A549 (cell line): ENCODE data around the gene SFRP5. TPM values are rescaled to one million over a fixed set of nuclear protein-coding genes. Genes with fewer than 3 reads are reported as not detected.

ENCODE experiments used
- ATAC-seq, 2 experiments: fragments of 200-7000 bp in 1 of 2; fragments of >200 bp in 1 of 2; cut with Nextera tagmentation in 1 of 2; cut with Tn5 transposase in 1 of 2; 3 replicates each; pipeline versions ENCODE4 v1.8.0 to v1.9.1; 2018 to 2020; ENCODE audit warnings: mild to moderate bottlenecking in 1 of 2, moderate library complexity in 1 of 2
- CTCF ChIA-PET: fragments of 300-600 bp; sonication (Branson Sonifier 250); formaldehyde crosslinking; extraction: SDS; loops from one replicate; lab custom pipeline; 2021; ENCODE audit warnings: antibody characterized with exemption, inconsistent platforms; lab: Yijun Ruan, JAX
- POLR2A ChIA-PET: fragments of 350-600 bp; formaldehyde crosslinking; extraction: SDS; loops from one replicate; lab custom pipeline; 2021; ENCODE audit warnings: antibody characterized with exemption, inconsistent platforms; lab: Yijun Ruan, JAX
- DNase-seq, 2 experiments: peaks; one replicate each; pipeline versions ENCODE4 v3.0.0 to v3.0.0-alpha.2; 2011 to 2016; ENCODE audit warnings: low read depth in 1 of 2, low spot score in 1 of 2
- FAIRE-seq: peaks from 2 replicates; lab custom pipeline; 2011; peaks lifted over from hg19 to GRCh38; lab: Jason Lieb, UNC
- H3K27ac ChIP-seq, 2 experiments: fragments of >200 bp; sonication (Bioruptor Twin); formaldehyde crosslinking; 3 replicates each; pipeline ENCODE4 v1.5.1; 2016 to 2017
- H3K4me1 ChIP-seq: fragments of >200 bp; sonication (Bioruptor Twin); formaldehyde crosslinking; 3 replicates; pipeline ENCODE4 v1.6.1; 2016
- H3K4me2 ChIP-seq: fragments of >200 bp; sonication (Bioruptor Twin); formaldehyde crosslinking; 3 replicates; pipeline ENCODE4 v1.6.1; 2016
- H3K4me3 ChIP-seq: fragments of >200 bp; sonication (Bioruptor Twin); formaldehyde crosslinking; 3 replicates; pipeline ENCODE4 v1.5.1; 2016
- H3K9me3 ChIP-seq: fragments of >200 bp; sonication (Bioruptor Twin); formaldehyde crosslinking; 3 replicates; pipeline ENCODE4 v1.6.1; 2016
- BHLHE40 ChIP-seq: IDR thresholded peaks from 2 replicates; pipeline ENCODE4 v1.6.1; 2012; ENCODE audit warnings: low read depth, low read length, inconsistent platforms
- CBX8 ChIP-seq: fragments of 200-600 bp; sonication (generic); IDR thresholded peaks from 2 replicates; pipeline ENCODE4 v1.6.1; 2016
- EHMT2 ChIP-seq: fragments of 200-600 bp; sonication (generic); IDR thresholded peaks from 2 replicates; pipeline ENCODE4 v1.6.1; 2016; ENCODE audit warnings: antibody characterized with exemption, low read depth, mild to moderate bottlenecking, moderate library complexity
- EP300 ChIP-seq, 2 experiments: fragments of >200 bp; sonication (Bioruptor Twin); formaldehyde crosslinking; IDR thresholded peaks; 2 replicates in 1 of 2; 3 replicates in 1 of 2; pipeline ENCODE4 v1.6.1; 2016 to 2017
- HOXB13 ChIP-seq: fragments of 250-450 bp; sonication (Bioruptor Pico); IDR thresholded peaks from 2 replicates; pipeline ENCODE4 v1.5.0; 2020; ENCODE audit warnings: low read depth, mild to moderate bottlenecking, moderate library complexity
- HOXB5 ChIP-seq: fragments of 250-450 bp; sonication (Bioruptor Pico); IDR thresholded peaks from 2 replicates; pipeline ENCODE4 v1.5.0; 2020; ENCODE audit warnings: mild to moderate bottlenecking, moderate library complexity
- JUN ChIP-seq, 2 experiments: fragments of >200 bp; sonication (Bioruptor Twin); formaldehyde crosslinking; IDR thresholded peaks; 2 replicates in 1 of 2; 3 replicates in 1 of 2; pipeline ENCODE4 v1.6.1; 2016 to 2017
- JUNB ChIP-seq: fragments of >200 bp; sonication (Bioruptor Twin); formaldehyde crosslinking; IDR thresholded peaks from 2 replicates; pipeline ENCODE4 v1.6.1; 2016
- KDM1A ChIP-seq: fragments of 200-600 bp; sonication (generic); IDR thresholded peaks from 2 replicates; pipeline ENCODE4 v1.6.1; 2016; ENCODE audit warnings: low read depth, mild to moderate bottlenecking
- KDM5A ChIP-seq: fragments of 200-600 bp; sonication (generic); IDR thresholded peaks from 2 replicates; pipeline ENCODE4 v1.6.1; 2016; ENCODE audit warnings: antibody characterized with exemption, mild to moderate bottlenecking
- MAFK ChIP-seq: fragments of 450-650 bp; IDR thresholded peaks from 2 replicates; pipeline ENCODE4 v1.6.1; 2014; ENCODE audit not compliant: partially characterized antibody
- NPAS2 ChIP-seq: fragments of 250-450 bp; sonication (Bioruptor Pico); IDR thresholded peaks from 2 replicates; pipeline ENCODE4 v1.8.0; 2022; ENCODE audit warnings: mild to moderate bottlenecking, moderate library complexity, borderline replicate concordance
- RAD21 ChIP-seq, 2 experiments: fragments of >200 bp in 1 of 2; sonication (Bioruptor Twin) in 1 of 2; formaldehyde crosslinking in 1 of 2; IDR thresholded peaks in 1 of 2; conservative IDR thresholded peaks in 1 of 2; 2 replicates in 1 of 2; 3 replicates in 1 of 2; pipeline ENCODE4 v1.6.1; 2012 to 2018; ENCODE audit warnings: inconsistent platforms in 1 of 2
- SREBF2 ChIP-seq: fragments of 450-650 bp; IDR thresholded peaks from 2 replicates; pipeline ENCODE4 v1.6.1; 2014; ENCODE audit warnings: mild to moderate bottlenecking, moderate library complexity
- USF2 ChIP-seq: fragments of 450-650 bp; IDR thresholded peaks from 2 replicates; pipeline ENCODE4 v1.6.1; 2014; ENCODE audit warnings: antibody characterized with exemption
- WGBS: methylation state at CpG from one replicate; pipeline ENCODE4 v1.1.6; 2017; ENCODE audit errors: missing lambda C conversion rate; 5-methylcytosine and 5-hydroxymethylcytosine counted together
- polyA plus RNA-seq, 4 experiments: library from polyadenylated mRNA; depleted of rRNA in 3 of 4; stranded (reverse); fragments of >200 nt; fragmentation: RNase III in 1 of 4; extraction: RNeasy Plus Mini Kit Qiagen cat#74134 plus additional on column Dnase treatment in 1 of 4; gene quantifications; 2 replicates in 3 of 4; 3 replicates in 1 of 4; pipeline ENCODE4 v1.2.3, GENCODE V29; 2011 to 2017
- TF ChIP-seq, protein P1 (sequence below): fragments of 200-600 bp; sonication (generic); IDR thresholded peaks from 2 replicates; pipeline ENCODE4 v1.6.1; 2016; ENCODE audit warnings: antibody characterized with exemption, mild to moderate bottlenecking, moderate library complexity
- TF ChIP-seq, protein P2 (sequence below): fragments of 150-350 bp; IDR thresholded peaks from 2 replicates; pipeline ENCODE4 v1.6.1; 2014; ENCODE audit warnings: low read depth, mild to moderate bottlenecking, low read length

SFRP5 gene
- polyA plus RNA-seq, 2 of the 4 experiments (the other 2 are of a cell fraction): 0.50 to 1.2 TPM

DNA sequence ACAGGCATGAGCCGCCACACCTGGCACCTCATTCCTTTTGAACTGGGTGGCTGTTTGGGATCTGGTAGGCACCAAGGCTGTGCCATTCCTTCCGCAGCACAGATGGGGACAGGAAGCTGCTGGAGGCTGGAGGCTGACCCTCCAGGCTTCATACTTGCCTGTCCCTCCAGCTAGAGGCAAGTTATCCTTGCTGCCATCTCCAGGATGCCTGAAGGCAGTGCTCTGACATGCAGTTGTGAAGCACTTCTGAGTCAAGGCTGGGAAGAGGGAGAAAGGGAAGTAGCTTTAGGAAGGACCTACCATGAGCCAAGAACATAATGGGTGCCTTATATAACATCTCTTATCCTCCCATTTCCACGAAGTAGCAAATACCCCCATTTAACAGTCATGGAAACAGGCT is 48.8 kb downstream of the SFRP5 start:
- H3K4me2 ChIP-seq: no peak overlapping the region
- peak in 1 of 2 experiments; percentile 30 for DNase-seq
- H3K9me3 ChIP-seq: peaks cover 2% of the 10 kb centered on the region; the same call in 1 of the 3 replicates
- ChIA-PET CTCF (interaction anchor here (0.5 to 36.9 kb wide), 7 partner anchors 8 to 133 kb away, joined by 4 to 1127 read pairs (median 9); partner anchors contain the start of genes AVPI1, C10orf62, MARVELD1 and ZFYVE27), POLR2A (interaction anchor here (2.7 to 3.1 kb wide), 2 partner anchors 9 to 14 kb away, joined by 15 to 38 read pairs; partner anchors contain the start of genes MARVELD1 and ZFYVE27)
- TF ChIP-seq RAD21 (conservative IDR thresholded peaks at IDR 0.05 in 1 of 2, IDR thresholded peaks at IDR 0.05 in 1 of 2) (no peak), JUNB (no peak), JUN (IDR thresholded peaks at IDR 0.05) (no peak), CBX8 (no peak), KDM5A (no peak)
- TF ChIP-seq, protein P1, sequence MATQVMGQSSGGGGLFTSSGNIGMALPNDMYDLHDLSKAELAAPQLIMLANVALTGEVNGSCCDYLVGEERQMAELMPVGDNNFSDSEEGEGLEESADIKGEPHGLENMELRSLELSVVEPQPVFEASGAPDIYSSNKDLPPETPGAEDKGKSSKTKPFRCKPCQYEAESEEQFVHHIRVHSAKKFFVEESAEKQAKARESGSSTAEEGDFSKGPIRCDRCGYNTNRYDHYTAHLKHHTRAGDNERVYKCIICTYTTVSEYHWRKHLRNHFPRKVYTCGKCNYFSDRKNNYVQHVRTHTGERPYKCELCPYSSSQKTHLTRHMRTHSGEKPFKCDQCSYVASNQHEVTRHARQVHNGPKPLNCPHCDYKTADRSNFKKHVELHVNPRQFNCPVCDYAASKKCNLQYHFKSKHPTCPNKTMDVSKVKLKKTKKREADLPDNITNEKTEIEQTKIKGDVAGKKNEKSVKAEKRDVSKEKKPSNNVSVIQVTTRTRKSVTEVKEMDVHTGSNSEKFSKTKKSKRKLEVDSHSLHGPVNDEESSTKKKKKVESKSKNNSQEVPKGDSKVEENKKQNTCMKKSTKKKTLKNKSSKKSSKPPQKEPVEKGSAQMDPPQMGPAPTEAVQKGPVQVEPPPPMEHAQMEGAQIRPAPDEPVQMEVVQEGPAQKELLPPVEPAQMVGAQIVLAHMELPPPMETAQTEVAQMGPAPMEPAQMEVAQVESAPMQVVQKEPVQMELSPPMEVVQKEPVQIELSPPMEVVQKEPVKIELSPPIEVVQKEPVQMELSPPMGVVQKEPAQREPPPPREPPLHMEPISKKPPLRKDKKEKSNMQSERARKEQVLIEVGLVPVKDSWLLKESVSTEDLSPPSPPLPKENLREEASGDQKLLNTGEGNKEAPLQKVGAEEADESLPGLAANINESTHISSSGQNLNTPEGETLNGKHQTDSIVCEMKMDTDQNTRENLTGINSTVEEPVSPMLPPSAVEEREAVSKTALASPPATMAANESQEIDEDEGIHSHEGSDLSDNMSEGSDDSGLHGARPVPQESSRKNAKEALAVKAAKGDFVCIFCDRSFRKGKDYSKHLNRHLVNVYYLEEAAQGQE: no peak
- H3K27ac ChIP-seq: no peak overlapping the region
- ATAC-seq: peak in 1 of 2 experiments; percentile 8; a peak in 1 of 6 replicates
- H3K4me1 ChIP-seq: peaks cover 41% of the 10 kb centered on the region
- WGBS: 78% methylated on average over 3 of the region's 3 CpGs
- FAIRE-seq: no peak
- H3K4me3 ChIP-seq: no peak overlapping the region

- ChIA-PET POLR2A (no interaction called here), CTCF (interaction anchor here (0.6 to 36.9 kb wide), 7 partner anchors 9 to 52 kb away, joined by 3 to 1127 read pairs (median 9); partner anchors contain the start of genes AVPI1, MARVELD1 and ZFYVE27)
- DNase-seq: no peak
Observed at GRCh38 chr10:97721871-97722780, 49.7 kb downstream of the SFRP5 start.

DNA sequence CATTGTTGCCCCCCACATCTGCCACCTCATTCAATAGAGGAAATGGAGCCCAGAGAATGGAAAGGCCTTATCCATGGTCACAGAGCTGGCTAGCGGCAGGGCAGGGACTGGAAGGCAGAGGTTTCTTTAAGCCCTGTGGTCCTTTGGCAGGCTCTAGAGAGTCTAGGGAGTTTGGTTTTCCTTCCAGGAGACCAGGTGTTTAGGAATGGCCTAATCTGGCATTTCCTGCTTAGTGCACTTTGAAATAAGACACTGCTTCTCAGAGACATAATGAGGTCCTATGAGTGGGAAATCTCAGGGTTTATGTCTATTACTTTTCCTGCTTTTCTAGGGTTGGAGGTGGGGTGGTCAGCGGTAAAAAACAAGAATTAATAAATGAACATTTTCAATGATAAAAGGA is 52.2 kb downstream of the SFRP5 start:
- TF ChIP-seq KDM5A (no peak), HOXB13 (no peak), BHLHE40 (no peak), USF2 (no peak), KDM1A (no peak), NPAS2 (no peak), MAFK (no peak), EHMT2 (no peak), HOXB5 (no peak)
- TF ChIP-seq, protein P2, sequence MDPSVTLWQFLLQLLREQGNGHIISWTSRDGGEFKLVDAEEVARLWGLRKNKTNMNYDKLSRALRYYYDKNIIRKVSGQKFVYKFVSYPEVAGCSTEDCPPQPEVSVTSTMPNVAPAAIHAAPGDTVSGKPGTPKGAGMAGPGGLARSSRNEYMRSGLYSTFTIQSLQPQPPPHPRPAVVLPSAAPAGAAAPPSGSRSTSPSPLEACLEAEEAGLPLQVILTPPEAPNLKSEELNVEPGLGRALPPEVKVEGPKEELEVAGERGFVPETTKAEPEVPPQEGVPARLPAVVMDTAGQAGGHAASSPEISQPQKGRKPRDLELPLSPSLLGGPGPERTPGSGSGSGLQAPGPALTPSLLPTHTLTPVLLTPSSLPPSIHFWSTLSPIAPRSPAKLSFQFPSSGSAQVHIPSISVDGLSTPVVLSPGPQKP: no peak
- TF ChIP-seq, all 56 proteins: peak for 0
- Histone ChIP-seq H3K4me2 (no peak overlapping the region; the same call in 2 of the 3 replicates), H3K4me3 (no peak overlapping the region), H3K27ac (peak overlapping the region; percentile 69 to 81; a peak in 4 of 6 replicates), H3K9me3 (no peaks in the 10 kb centered on the region), H3K4me1 (peaks cover 46% of the 10 kb centered on the region)
- 98% methylated on average over 2 of the region's 2 CpGs for WGBS
- CTCF ChIA-PET: interaction anchor here (0.9 to 36.9 kb wide), 4 partner anchors 3 to 44 kb away, joined by 3 to 1127 read pairs (median 1006); partner anchors contain the start of genes AVPI1, MARVELD1 and ZFYVE27
- no peak for FAIRE-seq
- no peak for ATAC-seq
- POLR2A ChIA-PET: interaction anchor here (2.3 kb wide), 1 partner anchor 32 kb away, joined by 8 read pairs; the partner anchor contains the start of gene AVPI1
- DNase-seq: no peak

More at GRCh38 chr10:97721871-97722780, 49.7 kb downstream of the SFRP5 start:
- FAIRE-seq (no peak), ATAC-seq (no peak)
- WGBS: 77% methylated on average over 12 of the region's 12 CpGs
- Histone ChIP-seq H3K27ac (no peak overlapping the region; a peak in 1 of 6 replicates), H3K4me1 (peaks cover 46% of the 10 kb centered on the region), H3K4me3 (no peak overlapping the region), H3K4me2 (no peak overlapping the region), H3K9me3 (peaks cover 2% of the 10 kb centered on the region; the same call in 1 of the 3 replicates)
- TF ChIP-seq SREBF2 (no peak), EP300 (IDR thresholded peaks at IDR 0.05) (no peak)
